Measurements from ENCODE around the gene P2RY12.

The P2RY12 gene

DNA sequence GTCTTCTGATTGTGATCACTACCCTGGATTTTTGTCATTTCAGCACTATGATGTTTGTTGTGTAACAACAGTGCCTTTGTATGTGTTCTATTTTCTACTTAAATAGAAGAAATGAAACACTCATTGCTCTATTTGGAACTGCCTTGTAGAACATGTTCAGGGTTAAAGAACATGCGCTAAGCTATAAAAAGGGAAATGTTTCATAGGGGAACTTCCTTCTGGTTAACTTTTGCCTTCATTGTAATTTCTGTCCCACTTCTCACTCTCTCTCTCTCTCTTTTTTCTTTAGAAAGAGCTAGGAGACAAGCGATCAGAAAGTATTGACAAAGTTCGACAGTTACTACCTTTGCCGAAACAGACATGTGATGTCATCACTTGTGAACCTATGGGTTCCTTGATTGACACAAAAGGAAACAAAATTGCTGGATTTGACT is at the start of gene P2RY12:
Gene P2RY12 (minus strand): TSS at position 13 of the 434 bp plus-strand sequence. CDS start 45,908 bp downstream, outside the sequence.
- TF ChIP-seq ZNF274 (IDR thresholded peaks at IDR 0.05; ENCODE audit: low read depth, low read length) = no peak
- H3K4me3 ChIP-seq (ENCODE audit: low read length) = no peak within 1 kb of the TSS

DNA sequence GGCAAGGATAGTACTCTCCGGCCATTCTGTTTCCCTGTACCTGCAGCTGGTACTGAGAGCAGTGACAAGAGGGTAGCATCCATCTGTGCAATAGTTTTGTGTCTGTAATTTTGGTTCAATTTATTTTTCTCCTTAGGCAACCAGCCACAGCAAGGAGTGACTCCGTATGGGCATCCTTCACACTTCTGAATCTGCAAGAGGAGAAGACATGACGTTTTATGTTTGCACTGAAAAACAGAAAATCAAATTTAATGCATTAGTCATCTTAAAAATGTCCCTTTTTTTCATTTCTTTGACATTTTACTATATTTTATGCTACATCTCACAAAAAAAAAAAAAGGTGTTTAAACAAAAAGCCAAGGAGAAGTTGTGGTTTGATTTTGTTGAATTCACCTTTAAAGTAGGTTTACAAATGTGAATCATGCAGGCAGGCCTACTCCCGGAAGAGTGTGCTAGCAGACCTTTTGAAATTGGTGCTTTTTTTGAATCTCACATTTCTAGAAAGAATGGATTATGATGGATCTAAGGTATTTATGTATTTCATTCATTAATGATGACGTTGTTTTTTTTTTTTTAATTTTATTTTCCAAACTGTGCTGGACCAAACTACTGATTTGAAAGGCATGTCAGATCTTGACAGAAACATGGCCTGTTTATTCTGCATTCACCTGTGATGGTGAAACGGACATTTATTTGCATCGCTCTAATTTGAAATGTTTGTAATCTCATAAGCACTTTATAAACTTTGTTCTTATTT is 48.2 kb upstream of the P2RY12 start:
- H3K4me3 ChIP-seq (ENCODE audit: low read length) = no peak overlapping the region
- TF ChIP-seq ZNF274 (IDR thresholded peaks at IDR 0.05; ENCODE audit: low read depth, low read length) = no peak

DNA sequence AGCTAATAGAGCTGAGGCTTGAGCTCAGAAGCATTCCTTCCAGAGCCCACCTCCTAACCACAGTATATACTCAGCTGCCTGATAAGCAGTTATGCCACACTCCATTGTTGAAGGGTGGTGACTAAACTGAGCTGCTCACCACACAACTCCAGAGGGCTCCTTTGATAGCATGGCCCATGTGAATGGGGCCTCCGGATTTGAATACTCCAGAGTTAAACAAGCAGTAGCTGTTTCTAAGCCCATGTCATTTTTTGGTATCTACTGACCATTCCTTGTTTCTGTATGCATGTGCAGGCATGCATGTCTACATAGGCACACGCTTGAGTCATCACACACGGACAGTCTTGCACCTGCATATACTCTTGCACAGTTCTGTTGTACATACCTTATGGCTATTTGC is 47.4 kb upstream of the P2RY12 start:
- no peak overlapping the region for H3K4me3 ChIP-seq (ENCODE audit: low read length)
- TF ChIP-seq ZNF274 (IDR thresholded peaks at IDR 0.05; ENCODE audit: low read depth, low read length) = no peak

DNA sequence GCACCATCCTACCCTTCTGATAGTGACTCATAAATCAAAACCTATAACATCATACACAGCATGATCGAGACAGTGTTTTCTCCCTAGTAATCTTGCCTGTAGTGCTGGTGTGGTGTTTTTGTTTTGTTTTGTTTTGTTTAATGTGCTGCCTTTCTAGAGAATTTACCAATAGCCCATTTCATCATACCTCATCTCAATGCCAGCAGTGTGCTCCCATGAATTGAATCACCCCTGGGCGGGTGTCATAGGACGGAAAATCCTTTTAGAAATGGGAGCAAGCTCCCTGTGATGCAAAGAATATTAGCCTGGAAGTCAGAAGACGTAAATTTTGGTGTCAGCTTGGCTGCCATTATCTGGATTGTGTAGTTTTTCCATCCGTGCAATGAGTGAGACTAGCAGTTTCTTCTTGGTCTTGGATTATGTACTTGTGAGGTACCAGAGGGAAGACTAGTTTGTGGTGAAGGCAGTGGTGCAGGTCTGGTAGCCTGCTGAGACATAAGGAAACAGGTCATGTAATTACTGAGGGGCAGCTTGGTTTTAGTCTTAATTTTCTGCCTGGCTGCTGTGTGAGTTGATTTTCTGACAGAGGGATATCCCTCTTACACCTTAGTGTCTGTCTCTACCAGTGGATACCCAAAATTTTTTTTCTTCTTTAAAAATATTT is 46.4 kb upstream of the P2RY12 start:
- TF ChIP-seq ZNF274 (IDR thresholded peaks at IDR 0.05; ENCODE audit: low read depth, low read length) = no peak
- H3K4me3 ChIP-seq (ENCODE audit: low read length) = no peak overlapping the region

DNA sequence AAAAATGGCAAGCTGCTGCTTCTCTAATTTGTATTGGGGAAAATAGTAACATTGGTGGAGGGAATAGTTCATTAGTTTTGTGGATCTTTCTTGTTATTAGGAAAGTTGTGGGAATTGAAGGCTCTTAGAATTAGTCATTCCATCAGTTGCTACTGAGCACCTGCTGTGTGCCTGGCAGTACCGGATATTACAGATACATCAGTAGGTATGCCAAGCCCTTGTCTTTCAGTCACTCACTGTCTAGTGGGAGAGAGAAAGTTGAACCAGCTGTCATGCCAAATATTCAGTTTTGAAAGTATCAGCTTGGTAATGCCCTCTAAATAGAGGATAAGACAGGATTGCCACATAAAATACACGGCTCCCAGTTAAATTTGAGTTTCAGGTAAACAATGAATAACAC is 43.8 kb upstream of the P2RY12 start:
- no peak for TF ChIP-seq ZNF274 (IDR thresholded peaks at IDR 0.05; ENCODE audit: low read depth, low read length)
- H3K4me3 ChIP-seq (ENCODE audit: low read length) = no peak overlapping the region

DNA sequence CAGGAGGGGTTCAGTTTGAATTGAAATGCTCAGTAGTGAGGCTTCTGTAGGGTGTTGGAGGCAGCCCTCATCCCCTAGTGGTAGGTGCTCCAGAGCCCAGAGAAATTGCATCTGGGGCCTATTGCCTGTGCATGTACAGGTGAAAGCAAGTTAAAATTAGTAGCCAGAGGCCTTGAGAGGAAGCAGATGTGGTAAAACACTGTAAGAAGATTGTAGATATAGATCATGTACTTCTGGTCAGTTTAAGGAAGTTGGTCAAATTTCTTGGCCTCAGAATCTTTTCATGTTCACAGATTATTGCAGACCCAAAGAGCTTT is 41.7 kb upstream of the P2RY12 start:
- no peak for TF ChIP-seq ZNF274 (IDR thresholded peaks at IDR 0.05; ENCODE audit: low read depth, low read length)
- no peak overlapping the region for H3K4me3 ChIP-seq (ENCODE audit: low read length)

DNA sequence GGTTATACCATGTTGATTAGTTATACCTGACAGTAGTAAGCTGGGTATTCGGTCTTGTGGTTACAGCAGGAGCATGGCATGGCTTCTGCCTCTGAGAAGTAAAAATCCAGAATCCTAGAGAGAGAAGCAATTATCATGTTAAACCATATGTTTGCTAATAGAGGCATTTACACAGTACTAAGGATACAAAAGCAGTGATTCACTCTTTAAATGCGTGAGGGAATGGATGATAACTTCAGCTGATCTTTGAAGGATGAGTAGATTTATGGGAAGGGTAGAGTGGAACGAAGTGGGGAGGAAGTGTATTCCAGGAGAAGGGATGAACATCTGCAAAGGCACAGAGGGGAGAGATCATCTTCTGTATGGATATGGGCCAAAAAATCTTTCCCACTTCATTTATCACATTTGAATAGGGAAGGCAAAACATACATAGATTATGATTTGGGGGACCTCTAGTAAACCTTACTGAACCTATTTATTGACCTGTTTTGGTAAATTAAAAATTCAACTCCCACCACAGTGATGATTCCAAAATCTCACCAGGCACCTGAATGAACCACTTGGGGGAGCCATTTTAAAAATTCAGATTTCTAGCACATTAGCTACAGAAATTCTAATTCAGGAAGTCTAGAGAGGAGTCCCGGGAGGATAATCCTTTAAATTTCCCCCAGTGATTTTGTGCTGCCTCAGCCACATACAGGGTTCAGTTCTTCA is 41.2 kb upstream of the P2RY12 start:
- H3K4me3 ChIP-seq (ENCODE audit: low read length) = no peak overlapping the region
- no peak for TF ChIP-seq ZNF274 (IDR thresholded peaks at IDR 0.05; ENCODE audit: low read depth, low read length)

DNA sequence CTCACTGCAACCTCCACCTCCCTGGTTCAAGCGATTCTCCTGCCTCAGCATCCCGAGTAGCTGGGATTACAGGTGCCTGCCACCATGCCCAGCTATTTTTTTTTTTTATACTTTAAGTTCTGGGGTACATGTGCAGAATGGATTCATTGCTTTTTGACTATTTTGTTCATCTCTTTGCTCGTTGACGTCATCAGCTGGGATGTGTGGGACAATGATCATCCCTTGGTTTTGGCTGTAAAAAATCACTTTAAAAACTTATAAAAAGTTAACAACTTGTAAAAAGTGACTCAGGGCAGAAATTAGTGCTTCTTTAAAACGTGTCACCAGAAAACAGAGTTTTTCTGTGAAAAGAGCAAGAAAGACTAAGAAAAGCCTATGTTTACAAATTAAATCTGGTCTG is 38.5 kb upstream of the P2RY12 start:
- no peak overlapping the region for H3K4me3 ChIP-seq (ENCODE audit: low read length)

DNA sequence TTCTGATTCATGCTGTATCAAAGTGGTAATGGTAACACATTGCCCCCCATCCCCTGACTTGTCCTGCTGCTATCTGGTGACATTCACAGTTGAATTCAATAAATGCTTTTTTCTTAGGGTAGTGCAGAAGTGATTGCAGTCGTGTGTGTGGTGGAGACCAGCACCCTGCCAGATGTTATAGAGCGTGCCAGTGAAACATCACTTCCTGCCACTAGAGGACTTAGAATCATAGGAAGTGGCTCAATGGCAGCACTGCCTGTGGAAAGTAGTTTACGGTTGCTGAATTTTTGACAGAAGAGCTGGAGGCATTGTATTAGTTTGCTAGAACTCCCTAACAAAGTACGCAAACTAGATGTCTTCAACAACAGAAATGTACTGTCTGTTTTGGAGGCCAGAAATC is 37.4 kb upstream of the P2RY12 start:
- TF ChIP-seq ZNF274 (IDR thresholded peaks at IDR 0.05; ENCODE audit: low read depth, low read length) = no peak
- no peak overlapping the region for H3K4me3 ChIP-seq (ENCODE audit: low read length)

More for the DNA sequence above, 38.5 kb upstream of the P2RY12 start:
- no peak for TF ChIP-seq ZNF274 (IDR thresholded peaks at IDR 0.05; ENCODE audit: low read depth, low read length)

DNA sequence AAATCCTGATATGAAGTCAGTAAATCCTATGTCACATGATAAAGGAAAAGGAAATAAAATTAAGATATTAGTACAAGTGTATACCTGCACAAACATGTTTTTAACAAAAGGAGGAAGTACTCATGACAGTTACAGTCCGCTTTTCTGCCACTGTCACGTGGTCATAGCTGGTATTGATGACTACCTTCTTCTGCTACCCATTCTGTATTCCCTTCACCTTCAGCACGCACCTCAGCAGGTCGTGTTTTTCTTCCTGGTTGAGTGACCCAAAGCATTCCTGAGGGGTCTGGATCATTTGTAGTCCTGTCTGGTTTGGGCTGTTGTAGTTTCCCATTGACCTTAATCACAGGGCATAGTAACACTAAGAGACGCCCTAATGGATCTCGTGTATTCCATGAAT is 35.3 kb upstream of the P2RY12 start:
- H3K4me3 ChIP-seq (ENCODE audit: low read length) = no peak overlapping the region
- no peak for TF ChIP-seq ZNF274 (IDR thresholded peaks at IDR 0.05; ENCODE audit: low read depth, low read length)

DNA sequence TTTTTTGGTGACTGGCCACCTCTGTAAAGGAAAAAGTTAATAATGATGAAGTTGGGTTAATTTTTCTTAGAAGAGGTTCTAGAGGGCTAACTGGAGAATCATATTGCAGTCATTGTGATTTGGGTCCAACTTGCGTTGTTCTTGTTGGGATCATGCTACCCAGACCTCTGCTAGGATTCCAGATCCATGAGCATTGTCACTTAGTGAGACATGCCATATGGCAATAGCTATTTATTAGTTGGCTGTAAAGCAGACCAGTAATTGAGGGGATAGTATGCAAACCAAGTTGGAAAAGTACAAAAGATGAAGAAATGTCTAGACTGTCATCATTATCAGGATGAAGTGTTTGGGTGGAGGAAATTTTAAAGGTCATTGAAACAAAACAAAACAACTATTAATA is 30.7 kb upstream of the P2RY12 start:
- no peak for TF ChIP-seq ZNF274 (IDR thresholded peaks at IDR 0.05; ENCODE audit: low read depth, low read length)
- H3K4me3 ChIP-seq (ENCODE audit: low read length) = no peak overlapping the region

DNA sequence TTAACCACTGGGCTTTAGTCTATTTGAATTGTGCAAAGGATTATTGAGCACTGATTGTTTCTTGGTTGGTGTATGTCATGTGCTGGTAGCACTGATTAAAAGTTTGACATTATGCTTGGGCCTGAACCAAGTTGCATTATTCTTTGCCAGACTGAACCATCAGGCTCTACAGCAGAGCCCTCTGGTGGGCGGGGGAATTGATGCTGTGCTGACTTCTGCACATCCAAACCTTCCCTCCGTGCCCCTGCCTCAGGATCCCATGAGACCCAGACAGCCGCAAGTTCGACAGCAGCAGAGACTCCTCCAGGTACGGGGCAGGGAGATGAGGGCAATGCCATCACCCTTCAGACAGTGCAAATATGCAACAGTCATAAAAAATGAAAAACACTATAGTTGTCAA is 28.4 kb upstream of the P2RY12 start:
- no peak for TF ChIP-seq ZNF274 (IDR thresholded peaks at IDR 0.05; ENCODE audit: low read depth, low read length)
- H3K4me3 ChIP-seq (ENCODE audit: low read length) = no peak overlapping the region

DNA sequence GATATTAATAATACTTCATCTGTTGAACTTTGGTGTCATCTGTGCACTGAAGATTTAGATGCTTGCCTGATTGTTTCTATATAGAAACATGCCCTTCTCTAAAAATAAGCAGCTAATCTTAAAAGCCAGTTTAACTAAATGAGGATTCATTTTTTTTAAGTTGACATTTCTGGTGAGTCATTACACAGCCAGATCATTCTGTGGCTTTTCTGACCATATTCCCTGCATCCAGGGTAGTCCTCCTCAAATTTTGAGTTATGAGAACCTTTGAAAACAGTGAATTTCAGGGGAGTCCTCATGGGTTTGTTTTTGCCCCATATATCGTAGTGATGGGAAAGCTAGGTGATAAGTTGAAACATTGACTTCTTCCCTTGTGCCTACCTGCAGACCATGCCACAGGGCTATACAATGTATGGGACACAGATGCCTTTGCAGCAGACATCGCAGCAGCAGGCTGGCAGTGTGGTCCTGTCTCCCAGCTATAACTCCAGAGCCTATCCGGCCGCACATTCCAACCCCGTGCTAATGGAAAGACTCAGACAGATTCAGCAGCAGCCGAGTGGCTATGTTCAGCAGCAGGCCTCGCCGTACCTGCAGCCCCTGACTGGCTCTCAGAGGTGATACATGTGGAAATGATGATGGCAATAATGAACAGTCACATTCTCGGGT is 26.5 kb upstream of the P2RY12 start:
- H3K4me3 ChIP-seq (ENCODE audit: low read length) = no peak overlapping the region
- no peak for TF ChIP-seq ZNF274 (IDR thresholded peaks at IDR 0.05; ENCODE audit: low read depth, low read length)

DNA sequence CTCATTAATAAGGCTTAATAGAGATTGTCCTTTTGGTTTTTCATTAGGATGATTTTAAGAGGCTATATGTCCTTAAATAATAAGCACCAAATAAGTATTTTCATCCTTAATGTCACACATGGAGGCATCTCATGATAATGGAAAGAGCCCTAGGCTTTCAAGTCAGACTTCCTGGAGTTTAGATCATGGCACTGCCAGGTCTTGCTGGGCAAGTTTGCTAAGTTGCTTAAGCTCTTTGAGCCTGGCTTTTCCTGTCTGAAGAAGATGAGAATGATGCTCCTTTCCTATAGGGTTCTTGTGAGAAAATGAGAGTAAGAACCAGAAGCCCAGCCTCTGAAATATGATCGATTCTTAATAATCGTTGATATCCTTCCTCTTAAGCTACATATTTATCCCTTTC is 23.4 kb upstream of the P2RY12 start:
- TF ChIP-seq ZNF274 (IDR thresholded peaks at IDR 0.05; ENCODE audit: low read depth, low read length) = no peak
- no peak overlapping the region for H3K4me3 ChIP-seq (ENCODE audit: low read length)

All from GM08714 (cell line).